Stimulated activated CD4-positive, alpha-beta T cell treated with anti-CD3 and anti-CD28 coated beads, TNF-alpha, amount 100 ng/mL, for 4 hours (primary cell): ENCODE results near the gene CTNNA1.

Source experiments
- DNase-seq, 3 experiments: peaks; one replicate each; pipeline ENCODE4 v3.0.0-alpha.2; 2020; ENCODE audit warnings: low read depth in 3 of 3

Gene CTNNA1

DNA sequence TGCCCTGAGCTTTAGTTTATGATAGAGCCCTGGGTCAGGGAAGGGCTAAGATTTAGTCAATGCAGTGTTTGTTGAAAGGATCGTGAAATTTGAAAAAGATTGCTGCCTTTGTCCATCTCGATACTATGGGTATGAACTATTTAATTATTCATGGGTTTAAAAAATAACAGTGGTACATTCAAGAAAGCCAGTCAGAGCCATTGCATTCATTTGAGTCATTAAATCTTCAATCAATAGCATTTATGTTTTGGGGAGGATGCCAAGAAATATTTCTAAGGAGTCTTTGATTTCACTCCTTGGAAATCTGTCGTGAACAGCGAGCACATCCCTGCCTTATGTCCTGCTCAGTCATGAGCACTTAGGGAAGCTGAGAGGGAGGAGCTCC, 176.3 kb downstream of the CTNNA1 start:
- DNase-seq = no peak

DNA sequence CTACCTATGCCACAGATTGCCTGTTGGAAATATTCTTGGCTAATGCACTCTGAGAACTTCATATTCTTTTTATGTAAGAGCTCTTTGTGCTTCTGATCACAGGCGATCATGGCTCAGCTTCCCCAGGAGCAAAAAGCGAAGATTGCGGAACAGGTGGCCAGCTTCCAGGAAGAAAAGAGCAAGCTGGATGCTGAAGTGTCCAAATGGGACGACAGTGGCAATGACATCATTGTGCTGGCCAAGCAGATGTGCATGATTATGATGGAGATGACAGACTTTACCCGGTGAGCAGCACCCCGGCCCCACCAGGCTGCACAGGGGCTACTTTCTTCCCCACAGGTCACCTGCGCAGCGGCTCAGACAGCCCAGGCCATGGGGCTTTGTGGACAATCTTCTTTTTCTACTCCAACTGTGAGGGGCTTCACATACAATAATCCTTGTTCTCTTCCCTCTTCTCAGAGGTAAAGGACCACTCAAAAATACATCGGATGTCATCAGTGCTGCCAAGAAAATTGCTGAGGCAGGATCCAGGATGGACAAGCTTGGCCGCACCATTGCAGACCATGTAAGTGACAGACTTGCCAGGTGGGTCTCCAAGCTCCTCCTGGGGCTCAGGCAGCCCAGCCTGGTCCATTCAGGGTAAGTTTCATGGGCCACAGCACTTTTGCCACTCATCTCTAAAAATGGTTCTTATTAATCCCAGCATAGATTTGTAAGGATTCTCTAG, 177.3 kb downstream of the CTNNA1 start:
- no peak for DNase-seq

DNA sequence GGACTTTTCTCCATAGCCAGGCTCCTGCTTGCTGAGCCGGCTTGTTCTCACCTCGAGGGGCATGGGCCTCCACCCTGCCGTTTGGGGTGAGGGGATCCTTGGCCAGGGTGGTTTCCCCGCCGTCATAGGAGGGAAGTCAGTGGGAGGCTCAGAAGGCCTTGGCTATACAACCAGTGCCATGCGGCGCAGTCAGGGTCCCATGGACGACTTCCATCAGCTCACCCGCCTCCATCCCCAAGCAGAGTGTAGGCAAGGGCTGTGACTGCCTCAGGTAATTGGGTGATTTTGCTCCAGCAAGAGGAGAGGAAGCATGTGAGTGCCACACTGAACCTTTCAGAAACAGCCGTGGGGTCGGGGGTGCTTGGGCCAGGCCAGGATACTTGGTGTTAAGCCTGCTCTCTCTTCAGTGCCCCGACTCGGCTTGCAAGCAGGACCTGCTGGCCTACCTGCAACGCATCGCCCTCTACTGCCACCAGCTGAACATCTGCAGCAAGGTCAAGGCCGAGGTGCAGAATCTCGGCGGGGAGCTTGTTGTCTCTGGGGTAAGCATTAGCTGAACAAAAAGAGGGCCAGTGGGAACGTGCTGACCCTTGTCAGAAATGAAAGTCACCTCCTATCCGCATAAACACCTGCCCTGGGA, 179.1 kb downstream of the CTNNA1 start:
- no peak for DNase-seq

DNA sequence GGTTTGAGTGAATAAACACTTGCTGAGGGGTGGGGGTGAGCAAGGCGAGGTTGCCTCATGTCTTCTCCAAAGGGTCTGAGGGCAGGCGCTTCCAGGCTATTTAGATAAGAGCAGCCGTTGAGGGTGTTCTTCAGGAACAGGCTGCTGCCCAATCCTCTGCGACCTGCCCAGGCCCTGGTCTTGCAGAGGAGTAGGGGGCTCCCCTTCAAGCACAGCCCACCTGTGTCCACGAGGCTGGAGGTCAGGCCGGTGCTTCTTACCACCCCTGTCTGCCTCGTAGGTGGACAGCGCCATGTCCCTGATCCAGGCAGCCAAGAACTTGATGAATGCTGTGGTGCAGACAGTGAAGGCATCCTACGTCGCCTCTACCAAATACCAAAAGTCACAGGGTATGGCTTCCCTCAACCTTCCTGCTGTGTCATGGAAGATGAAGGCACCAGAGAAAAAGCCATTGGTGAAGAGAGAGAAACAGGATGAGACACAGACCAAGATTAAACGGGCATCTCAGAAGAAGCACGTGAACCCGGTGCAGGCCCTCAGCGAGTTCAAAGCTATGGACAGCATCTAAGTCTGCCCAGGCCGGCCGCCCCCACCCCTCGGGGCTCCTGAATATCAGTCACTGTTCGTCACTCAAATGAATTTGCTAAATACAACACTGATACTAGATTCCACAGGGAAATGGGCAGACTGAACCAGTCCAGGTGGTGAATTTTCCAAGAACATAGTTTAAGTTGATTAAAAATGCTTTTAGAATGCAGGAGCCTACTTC, 180.5 kb downstream of the CTNNA1 start:
- no peak for DNase-seq

DNA sequence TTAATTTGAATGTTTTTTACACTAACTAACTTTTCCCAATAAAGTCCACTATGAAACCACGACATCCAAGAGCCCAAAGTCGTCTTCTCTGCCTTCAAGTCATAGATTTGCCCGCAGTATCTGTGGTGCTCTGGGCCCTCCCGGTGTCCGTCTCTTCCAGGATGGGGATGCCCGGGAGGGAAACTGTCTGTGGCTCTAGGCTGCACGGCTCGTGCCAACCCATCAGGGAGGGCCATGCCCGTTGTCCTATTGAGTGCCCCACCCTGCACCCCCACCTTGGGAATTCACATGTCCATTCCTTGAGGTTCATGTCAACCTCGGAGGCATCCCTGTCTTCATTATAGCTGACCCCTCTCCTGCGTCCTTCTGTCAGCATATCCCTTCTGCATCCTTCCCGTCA, 181.7 kb downstream of the CTNNA1 start:
- no peak for DNase-seq

DNA sequence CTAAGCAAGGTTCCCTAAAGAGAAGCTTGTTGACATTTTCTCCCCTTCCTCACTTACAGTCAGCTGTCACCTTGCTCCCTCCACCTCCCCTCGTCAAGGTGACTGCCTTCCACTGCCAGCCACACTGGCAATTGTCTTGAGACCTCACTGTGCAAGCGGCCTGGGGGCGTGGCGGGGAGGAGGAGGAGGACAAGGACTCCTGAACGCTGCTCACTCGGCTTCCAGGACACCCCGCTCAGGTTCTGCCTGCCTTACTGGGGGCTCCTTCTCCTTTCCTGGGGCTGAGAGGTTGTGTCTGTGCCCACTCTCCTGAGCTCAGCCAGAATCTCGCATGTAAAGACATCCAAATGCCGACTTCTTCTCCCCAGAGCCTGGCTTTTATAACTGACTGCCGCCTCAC, 182.2 kb downstream of the CTNNA1 start:
- no peak for DNase-seq

DNA sequence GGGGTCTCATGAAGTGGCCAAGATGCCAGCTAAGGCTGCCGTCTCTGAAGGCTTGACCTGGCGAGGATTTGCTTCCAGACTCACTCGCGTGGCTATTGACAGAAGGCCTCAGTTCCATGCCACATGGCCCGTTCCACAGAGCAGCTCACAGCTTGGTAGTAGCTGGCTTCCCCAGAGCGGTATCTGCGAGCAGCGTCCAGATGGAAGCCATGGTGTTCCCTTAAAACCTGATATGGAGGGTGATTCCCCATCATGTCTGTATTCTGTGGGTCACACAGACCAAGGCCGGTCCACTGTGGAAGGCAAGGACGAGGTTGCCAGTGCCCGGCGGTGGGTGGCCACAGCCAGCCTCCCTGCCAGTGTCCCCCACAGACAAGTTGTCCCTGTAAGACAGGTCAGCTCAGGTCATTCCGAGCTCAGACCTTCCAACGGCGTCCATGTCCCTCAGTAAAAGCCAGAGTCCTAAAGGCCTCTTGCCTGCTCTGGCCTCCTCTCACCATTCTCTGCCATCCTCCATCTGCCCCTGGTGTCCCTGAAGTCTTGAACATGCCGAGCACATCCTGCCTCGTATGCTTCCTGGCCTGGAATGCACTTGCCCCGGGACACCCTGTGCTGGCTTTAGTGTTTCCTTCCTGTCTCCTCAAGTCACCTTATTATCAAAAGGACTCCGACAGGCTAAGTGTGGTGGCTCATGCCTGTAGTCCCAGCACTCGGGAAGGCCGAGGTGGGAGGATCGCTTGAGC, 183.2 kb downstream of the CTNNA1 start:
- DNase-seq = no peak

DNA sequence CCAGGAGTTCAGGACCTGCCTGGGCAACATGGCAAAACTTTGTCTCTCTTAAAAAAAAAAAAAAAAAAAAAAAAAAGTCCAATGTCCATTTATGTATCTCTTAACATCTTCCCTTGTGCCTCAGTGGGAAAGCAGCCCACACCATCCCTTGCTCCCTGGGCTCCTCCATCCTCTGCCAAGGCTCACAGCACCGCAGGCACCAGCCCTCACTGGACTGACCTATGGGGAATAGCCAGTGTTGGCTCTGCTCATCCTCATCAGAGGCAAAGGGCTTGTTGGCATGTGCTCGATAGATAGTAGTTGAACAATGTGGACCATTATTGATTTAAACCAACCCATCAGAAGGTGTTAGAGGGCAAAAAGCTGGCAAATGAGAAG, 183.7 kb downstream of the CTNNA1 start:
- no peak for DNase-seq

DNA sequence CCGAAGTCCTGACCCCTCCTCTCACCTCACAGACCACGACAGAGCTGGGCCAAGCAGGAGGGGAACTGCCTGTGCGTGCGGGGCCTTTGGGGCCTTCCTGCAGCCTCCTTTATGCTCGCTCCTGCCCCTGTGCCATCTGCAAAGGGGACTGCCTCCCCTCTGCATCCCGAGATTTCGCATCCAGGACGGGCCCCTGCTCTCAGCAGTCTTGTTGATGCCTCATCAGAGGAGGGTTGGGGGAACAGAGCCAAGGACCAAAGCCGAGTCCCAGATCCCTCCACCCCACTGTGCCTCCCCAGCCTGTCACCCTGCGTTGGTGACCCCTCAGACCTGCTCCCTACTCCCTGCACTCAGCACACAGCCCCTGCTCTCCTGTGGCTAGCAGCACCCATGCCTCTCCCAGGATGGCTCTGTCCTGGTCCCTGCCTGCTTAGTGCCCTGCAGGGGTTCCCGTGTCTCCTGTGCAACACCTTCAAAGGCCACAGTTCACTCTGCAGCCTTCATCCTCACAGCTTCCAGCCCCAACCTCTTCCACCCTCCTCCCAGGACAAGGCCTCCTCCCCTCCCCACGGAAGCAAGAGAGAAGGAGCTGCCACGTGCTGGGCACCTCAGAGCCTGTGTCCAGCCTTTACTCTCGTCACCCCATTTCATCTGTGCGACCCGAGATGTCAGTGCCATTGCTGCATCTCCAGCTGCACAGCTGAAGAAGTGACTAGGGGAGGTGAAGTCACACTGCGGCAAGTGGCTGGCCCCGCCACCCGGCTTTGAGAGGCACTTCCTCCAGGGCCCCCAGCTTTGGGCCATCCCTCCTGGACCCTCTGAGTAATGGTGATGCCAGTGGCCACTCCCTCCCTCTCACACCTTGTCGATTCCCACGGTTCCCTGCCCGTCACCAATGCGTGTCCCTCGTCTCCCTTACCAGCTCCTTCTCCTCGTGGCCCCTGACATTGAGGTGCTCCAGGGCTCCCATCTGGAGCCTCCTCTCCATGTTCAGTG, 184.5 kb downstream of the CTNNA1 start:
- no peak for DNase-seq

DNA sequence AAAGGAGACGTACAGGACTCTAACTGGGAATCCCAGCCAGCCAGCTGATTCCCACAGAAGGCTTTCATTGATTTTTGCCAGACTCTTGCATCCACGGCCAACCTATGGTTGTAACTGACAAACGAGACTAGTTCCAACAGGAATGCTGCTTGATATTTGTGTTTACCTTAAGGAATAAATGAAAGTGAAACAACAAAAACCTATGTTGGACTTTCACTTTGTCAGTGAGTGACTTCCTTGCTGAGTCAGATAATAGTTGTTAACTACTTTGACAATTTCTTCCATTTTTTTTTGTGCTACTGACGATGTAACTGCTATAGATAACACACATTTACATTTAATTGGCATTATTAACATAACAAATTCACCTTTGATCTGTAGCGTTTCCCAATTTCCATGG, 185.3 kb downstream of the CTNNA1 start:
- DNase-seq = no peak

DNA sequence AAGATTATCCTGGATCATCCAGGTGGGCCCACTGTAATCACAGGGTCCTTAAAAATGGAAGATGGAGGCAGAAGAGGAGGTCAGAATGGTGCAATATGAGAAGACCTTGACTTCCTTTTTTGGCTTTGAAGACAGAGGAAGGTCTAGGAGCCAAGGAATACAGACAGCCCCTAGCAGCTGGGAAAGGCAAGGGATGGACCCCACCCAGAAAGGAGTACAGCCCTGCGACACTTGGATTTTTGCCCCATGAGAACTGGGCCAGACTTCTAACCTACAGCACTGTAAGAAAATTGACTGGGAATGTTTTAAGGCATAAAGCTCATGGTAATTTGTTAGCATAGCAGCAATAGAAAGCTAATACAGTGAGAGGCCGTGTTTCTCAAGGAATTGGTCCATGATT, 188.8 kb downstream of the CTNNA1 start:
- DNase-seq = no peak

DNA sequence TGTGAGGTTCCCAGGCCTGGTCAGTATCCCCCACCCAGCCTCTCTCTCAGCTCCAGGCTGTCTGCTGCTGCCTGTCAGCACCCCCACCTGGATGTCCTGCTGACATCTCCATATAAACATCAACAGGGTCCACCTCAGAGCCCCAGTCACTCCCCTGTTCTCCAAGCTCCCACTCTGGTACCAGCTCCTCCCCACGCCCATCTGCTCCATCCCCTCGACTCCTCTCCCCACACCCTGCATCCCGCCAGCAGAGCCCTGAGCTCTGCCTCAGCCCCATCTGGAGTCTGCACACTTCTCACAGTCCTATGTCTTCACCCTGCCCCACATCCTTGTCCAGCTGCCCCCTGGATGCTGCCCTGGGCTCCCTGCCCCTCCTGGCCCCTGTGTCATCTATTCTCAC, 189.6 kb downstream of the CTNNA1 start:
- no peak for DNase-seq

DNA sequence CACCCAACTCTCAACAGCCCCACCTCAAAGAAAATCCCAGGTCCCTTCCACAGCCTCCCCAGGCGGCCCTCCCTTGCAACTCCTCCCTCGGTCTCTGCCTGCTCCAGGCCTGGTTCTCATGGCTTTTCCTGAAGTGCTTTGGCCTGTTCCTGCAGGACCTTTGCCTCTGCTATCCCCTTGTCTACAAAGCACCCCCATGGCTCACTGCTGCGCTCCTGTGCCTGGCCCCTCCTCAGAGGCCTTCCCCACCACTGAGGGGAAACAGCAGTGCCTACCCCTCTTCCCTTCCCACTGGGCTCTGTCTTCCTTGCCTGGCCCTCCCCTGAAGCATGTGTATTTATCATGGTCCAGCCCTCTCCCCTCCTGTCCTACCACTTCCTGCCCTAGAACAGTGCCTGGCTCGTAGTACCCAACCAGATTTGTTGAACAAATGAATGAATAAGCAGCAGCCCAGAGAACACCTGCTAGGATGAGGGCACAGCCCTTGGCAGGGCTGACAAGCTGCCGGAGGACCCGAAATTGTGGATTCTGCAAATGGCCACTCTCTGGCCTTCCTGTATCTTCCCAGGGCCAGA, 190.5 kb downstream of the CTNNA1 start:
- no peak for DNase-seq

DNA sequence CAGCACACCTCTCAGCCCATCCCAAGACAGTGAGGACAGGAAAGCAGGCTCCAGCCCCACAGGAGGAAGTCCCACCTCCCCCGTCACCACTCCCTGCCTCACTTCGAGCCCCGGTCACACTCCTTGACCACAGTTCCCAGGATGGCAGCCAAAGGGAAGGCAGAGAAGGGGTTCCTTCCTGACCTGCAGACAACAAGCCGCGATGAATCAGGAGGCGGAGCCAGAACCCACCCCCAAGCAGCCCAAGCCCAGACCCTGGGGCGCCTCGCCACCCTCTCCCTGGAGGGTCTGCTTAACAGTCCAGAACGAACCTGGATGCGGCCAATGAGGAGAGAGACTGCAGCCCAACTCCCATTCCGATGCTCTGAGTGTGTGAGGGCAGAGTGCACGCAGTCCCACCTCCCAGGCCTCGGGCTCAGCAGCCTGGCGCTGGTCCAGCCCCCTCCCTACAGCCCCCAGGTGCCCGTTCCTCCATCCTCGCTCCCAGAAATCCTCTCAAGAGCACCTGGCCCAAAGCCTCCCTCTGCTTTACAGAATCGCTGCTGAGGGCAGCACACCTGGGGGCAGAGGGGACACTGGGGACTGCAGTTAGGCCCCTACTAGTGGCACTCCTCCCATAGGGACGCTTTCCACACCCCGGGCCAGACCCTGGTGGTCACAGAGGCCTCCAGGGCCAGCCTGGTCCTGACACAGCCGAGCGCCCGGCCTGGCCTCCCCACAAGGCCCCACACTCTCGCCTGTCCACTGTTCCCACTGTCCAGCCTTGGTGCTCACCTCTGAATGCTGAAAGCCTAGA, 191.5 kb downstream of the CTNNA1 start:
- DNase-seq = no peak

DNA sequence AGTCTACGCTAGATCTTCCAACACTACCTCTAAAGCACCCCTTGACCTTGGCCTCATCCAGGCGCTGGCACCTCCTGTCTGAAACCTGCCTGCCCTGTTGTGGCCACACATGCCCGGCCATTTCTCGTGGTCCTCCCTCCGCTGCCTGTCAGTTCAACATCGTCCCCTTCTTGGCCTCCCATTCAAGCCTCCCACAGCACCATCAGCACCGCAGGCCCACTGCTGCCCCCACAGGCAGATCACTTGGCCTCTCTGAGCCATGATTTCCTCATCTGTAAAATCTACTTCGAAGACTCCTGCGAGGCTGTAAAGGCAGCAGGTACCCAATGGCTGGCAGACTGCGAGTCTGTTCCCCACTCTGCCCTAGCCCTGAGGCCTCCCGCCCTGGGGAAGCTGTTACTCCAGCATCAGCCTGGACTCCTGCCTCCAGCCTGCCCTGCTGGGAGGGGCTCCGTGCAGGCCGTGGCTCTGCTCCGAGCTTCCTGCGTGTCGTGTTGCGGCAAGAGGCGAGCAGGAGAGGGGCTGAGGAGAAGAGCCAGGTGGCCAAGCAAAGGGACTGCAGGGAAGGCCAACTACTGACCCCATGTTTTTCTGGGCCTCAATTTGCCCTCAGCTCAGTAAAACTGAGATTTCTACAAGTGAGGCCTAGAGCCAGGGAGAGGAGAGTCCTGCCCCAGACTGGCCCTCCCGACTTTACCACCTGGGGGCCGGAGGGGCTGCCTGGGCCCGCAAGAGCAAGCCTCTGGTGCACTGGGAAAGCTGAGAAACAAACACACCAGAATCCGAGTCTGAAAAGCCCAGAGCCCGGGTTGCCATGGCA, 192.4 kb downstream of the CTNNA1 start:
- DNase-seq = no peak

DNA sequence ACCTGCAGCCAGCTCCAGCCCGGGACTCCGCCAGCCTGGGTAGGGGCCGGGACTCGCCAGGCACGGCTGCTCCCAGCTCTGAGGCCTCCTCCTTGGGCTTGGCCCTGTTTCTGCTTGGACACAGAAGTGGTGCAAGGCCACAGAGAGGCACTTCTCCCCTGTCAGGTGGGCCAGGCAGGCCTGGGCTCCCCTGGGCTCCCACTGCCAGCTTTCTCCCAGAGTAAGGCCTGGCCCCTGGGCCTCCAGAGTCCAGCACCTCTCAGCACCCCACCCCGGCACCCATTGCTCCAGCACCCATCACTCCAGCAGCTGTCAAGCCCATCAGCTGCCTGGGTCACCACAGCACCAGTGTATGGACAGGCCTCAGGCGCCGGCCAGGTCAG, 193.0 kb downstream of the CTNNA1 start:
- no peak for DNase-seq

DNA sequence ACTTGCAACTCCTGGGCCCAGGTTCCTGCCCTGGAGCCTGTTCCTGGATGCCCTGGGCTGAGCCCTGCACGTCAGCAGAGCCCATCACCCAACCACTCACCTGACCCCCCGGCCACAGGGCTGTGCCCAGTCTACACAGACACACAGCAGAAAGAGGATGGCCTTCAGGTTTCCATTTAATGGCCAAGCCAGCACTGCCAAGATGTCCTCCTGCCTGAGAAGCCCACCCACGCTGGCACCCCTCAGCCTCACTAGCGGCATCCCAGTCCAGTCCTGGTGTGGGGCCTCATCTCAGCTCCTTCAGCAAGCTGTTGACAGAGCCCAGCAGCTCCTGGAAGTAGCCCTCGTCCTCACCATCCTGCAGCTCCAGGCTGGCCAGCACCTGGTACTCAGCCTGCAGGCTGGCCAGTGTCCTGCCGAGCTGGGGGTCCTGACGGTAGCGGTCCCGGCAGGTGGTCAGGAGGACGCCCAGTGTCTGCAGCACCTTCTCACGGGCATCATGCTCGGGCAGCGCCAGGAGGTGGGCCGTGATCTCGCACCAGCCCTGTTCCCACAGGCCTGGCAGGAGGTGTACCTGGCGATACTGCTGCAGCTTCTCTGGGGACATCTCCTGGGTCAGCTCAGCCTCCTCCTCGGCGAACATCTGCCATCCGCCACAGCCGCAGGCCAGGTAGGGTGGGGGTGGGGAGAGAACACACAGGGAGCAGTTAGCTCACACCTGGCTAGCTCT, 193.8 kb downstream of the CTNNA1 start:
- DNase-seq = no peak

DNA sequence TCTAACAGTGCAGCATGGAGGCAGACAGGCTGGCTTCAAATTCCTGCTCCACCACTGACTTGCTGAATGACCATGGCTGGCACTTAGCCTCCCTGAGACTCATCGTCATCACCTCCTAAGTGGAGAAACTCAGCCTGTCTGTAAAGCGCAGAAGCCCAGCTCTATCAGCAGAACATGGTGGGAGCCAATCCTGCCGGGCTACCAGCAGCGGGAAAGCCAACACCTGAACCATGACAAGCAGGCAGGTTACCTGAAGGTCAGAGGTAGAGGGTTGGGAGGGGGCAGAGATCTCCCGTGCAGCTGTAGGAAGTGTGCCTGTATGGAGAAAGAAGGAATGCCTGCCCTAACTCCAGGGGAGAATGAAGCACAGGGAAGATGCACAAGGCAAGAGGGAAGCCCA, 194.6 kb downstream of the CTNNA1 start:
- DNase-seq = no peak
